ENCODE data around the gene KPNA4. TPM values are rescaled to one million over a fixed set of nuclear protein-coding genes. Genes with fewer than 3 reads are reported as not detected.

Gene KPNA4
- total RNA-seq, 2 donors from 2014 or later = 39.9 to 69.2 TPM

DNA sequence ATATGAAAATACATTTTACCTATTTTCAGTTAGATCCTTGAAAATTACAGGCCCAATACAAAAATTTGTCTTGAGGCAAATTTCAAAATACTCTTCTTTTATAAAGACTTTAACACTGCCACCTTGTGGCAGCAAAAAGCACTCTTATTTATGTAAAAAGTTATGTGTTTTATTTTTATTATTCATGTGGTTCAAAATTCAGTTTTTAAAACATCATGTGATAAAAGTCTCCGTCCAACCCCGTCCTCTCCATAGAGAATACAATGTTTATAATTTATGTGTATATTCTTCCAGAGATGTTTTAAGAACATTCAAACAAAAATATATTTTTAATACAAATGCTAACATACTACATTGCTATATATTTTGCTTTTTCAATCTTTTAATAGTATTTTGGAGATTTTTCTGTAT, 78.9 kb downstream of the KPNA4 start:
- Mint-ChIP-seq H3K27ac (no peak overlapping the region), H3K4me3 (no peak overlapping the region), H3K27me3 (peaks cover 3% of the 10 kb centered on the region), H3K4me1 (no peaks in the 10 kb centered on the region), H3K36me3 (ENCODE audit: low read depth) (no peaks in the 10 kb centered on the region), H3K9me3 (no peaks in the 10 kb centered on the region)
- no peak for ATAC-seq (replicated peaks)

DNA sequence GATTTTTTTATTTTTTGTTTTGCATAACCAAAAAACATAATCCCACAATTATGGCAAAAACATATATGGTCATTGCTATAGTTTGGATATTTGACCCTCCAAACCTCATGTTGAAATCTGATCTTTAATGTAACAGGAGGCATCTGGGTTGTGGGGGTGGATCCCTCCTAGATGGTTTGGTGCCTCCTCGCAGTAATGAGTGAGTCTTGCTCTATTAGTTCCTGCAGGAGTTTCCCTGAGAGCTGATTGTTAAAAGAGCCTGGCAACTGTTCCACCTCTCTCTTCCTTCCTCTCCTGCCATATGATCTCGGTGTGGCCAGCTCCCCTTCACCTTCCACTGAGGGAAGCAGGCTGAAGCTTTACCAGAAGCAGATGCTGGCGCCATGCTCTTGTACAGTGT, 82.6 kb downstream of the KPNA4 start:
- H3K36me3 Mint-ChIP-seq (ENCODE audit: low read depth) = no peaks in the 10 kb centered on the region
- H3K27ac Mint-ChIP-seq = no peak overlapping the region
- no peaks in the 10 kb centered on the region for H3K9me3 Mint-ChIP-seq
- no peak overlapping the region for H3K4me3 Mint-ChIP-seq
- H3K27me3 Mint-ChIP-seq = peaks cover 6% of the 10 kb centered on the region
- no peaks in the 10 kb centered on the region for H3K4me1 Mint-ChIP-seq
- ATAC-seq (replicated peaks) = no peak

DNA sequence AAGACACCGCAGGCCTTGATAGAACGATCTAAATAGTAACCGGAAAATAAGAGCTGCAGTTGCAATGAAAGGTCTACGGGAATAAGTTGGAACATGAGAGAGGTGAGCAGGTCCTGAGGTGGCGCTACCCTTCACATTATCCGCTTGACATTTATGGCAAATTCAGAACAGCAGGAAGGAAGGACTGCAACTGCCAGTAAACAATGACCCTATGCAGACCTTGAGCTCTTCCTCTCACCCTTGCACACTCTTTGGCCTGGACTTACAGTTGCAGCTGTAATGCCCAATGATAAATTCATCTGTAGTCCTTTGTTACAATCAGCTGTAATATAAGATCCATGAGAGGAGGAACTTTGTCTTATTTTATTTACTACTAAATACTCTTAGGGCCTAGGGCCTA, 83.5 kb downstream of the KPNA4 start:
- Mint-ChIP-seq H3K4me3 (no peak overlapping the region), H3K36me3 (ENCODE audit: low read depth) (no peaks in the 10 kb centered on the region), H3K27me3 (peaks cover 6% of the 10 kb centered on the region), H3K27ac (no peak overlapping the region), H3K4me1 (no peaks in the 10 kb centered on the region), H3K9me3 (no peaks in the 10 kb centered on the region)
- ATAC-seq (replicated peaks) = no peak

DNA sequence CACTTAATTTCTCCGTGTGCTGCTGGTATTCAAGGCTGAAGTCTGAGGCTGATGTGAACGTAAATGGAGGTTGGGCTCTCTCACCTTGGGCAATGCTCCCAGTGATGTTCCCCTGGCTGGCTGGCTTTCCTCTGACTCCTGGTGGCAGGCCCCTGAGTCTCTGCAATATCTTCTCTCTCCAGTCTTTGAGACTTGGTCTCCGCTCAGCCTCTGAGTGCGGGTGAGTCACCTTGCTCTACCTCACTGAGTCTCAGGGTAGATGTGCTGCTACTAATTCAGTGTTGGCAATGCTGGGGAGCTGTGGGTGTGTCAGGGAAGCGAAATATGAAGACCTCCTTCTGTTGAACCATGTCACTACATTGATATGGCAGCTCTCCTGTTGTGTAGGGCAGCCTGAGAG, 84.4 kb downstream of the KPNA4 start:
- Mint-ChIP-seq H3K27ac (no peak overlapping the region), H3K36me3 (ENCODE audit: low read depth) (no peaks in the 10 kb centered on the region), H3K4me1 (no peaks in the 10 kb centered on the region), H3K27me3 (peaks cover 8% of the 10 kb centered on the region), H3K9me3 (no peaks in the 10 kb centered on the region), H3K4me3 (no peak overlapping the region)
- no peak for ATAC-seq (replicated peaks)

GRCh38 chr3:160479376-160479775, 86.0 kb downstream of the KPNA4 start:
- H3K4me1 Mint-ChIP-seq = no peaks in the 10 kb centered on the region
- H3K36me3 Mint-ChIP-seq (ENCODE audit: low read depth) = no peaks in the 10 kb centered on the region
- peaks cover 11% of the 10 kb centered on the region for H3K27me3 Mint-ChIP-seq
- H3K27ac Mint-ChIP-seq = no peak overlapping the region
- ATAC-seq (replicated peaks) = no peak
- H3K9me3 Mint-ChIP-seq = no peaks in the 10 kb centered on the region
- no peak overlapping the region for H3K4me3 Mint-ChIP-seq

DNA sequence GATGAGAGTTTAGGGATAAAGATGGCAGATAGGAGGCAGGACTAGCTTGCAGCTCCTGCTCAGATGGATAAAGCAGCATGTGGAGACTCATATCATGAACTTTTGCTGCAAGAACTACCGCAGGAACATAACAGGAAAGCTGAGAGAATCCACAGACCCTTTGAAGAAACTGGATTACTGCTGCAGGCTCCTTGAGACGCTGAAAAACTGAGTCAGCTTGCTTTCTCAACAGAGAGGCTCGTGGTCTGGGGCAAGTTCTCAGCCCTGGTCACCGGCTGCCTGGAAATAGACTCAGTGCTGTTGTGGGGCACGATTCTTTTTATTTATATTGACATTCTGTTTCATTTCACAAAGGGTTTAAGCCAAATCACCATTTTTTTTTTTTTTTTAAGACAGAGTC, 87.0 kb downstream of the KPNA4 start:
- Mint-ChIP-seq H3K9me3 (no peaks in the 10 kb centered on the region), H3K27me3 (peaks cover 11% of the 10 kb centered on the region), H3K36me3 (ENCODE audit: low read depth) (no peaks in the 10 kb centered on the region), H3K4me3 (no peak overlapping the region), H3K4me1 (no peaks in the 10 kb centered on the region), H3K27ac (no peak overlapping the region)
- ATAC-seq (replicated peaks) = no peak

- peaks cover 11% of the 10 kb centered on the region for H3K27me3 Mint-ChIP-seq
- ATAC-seq (replicated peaks) = no peak
- no peaks in the 10 kb centered on the region for H3K4me1 Mint-ChIP-seq
- H3K9me3 Mint-ChIP-seq = no peaks in the 10 kb centered on the region
- H3K27ac Mint-ChIP-seq = no peak overlapping the region
- H3K36me3 Mint-ChIP-seq (ENCODE audit: low read depth) = no peaks in the 10 kb centered on the region
- no peak overlapping the region for H3K4me3 Mint-ChIP-seq
These were observed 87.6 kb downstream of the KPNA4 start for GRCh38 chr3:160477750-160478149.

GRCh38 chr3:160475884-160476283, 89.5 kb downstream of the KPNA4 start:
- Mint-ChIP-seq H3K4me3 (no peak overlapping the region), H3K4me1 (no peaks in the 10 kb centered on the region), H3K9me3 (no peaks in the 10 kb centered on the region), H3K27ac (no peak overlapping the region), H3K27me3 (peaks cover 11% of the 10 kb centered on the region), H3K36me3 (ENCODE audit: low read depth) (no peaks in the 10 kb centered on the region)
- no peak for ATAC-seq (replicated peaks)

- no peak for ATAC-seq (replicated peaks)
- Mint-ChIP-seq H3K36me3 (ENCODE audit: low read depth) (no peaks in the 10 kb centered on the region), H3K4me3 (no peak overlapping the region), H3K27me3 (peaks cover 10% of the 10 kb centered on the region), H3K4me1 (no peaks in the 10 kb centered on the region), H3K27ac (no peak overlapping the region), H3K9me3 (no peaks in the 10 kb centered on the region)
These were observed 90.2 kb downstream of the KPNA4 start for GRCh38 chr3:160475153-160475552.

DNA sequence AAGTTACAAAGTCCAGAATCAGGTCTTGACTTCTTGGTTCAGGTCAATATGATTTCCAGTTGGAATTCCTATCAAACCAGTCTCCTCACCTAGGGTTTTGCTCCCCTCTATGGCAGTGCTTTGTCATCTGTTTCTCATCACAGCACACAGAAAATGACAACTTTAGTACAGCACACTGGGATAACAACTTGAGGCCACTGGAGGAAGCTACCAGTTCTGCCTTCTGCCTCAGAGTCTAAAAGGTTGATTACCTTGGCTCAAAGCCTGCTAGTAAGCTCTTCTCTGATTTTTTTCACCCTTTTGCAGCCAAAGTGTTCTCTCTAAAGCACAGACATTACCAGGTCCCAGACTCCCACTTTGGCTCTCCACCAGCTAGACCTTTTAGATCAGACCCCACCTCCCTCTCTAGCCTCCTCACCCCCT, 90.9 kb downstream of the KPNA4 start:
- no peak overlapping the region for H3K4me3 Mint-ChIP-seq
- ATAC-seq (replicated peaks) = no peak
- no peaks in the 10 kb centered on the region for H3K36me3 Mint-ChIP-seq (ENCODE audit: low read depth)

GRCh38 chr3:160473978-160474377, 91.4 kb downstream of the KPNA4 start:
- H3K4me1 Mint-ChIP-seq = no peaks in the 10 kb centered on the region
- no peak for ATAC-seq (replicated peaks)
- H3K27me3 Mint-ChIP-seq = peaks cover 16% of the 10 kb centered on the region
- H3K36me3 Mint-ChIP-seq (ENCODE audit: low read depth) = no peaks in the 10 kb centered on the region
- H3K9me3 Mint-ChIP-seq = peaks cover 6% of the 10 kb centered on the region
- no peak overlapping the region for H3K27ac Mint-ChIP-seq
- no peak overlapping the region for H3K4me3 Mint-ChIP-seq

More for the DNA sequence above, 90.9 kb downstream of the KPNA4 start:
- no peak overlapping the region for H3K27ac Mint-ChIP-seq
- H3K27me3 Mint-ChIP-seq = peaks cover 12% of the 10 kb centered on the region
- peaks cover 4% of the 10 kb centered on the region for H3K9me3 Mint-ChIP-seq
- H3K4me1 Mint-ChIP-seq = no peaks in the 10 kb centered on the region

GRCh38 chr3:160473221-160473620, 92.2 kb downstream of the KPNA4 start:
- no peak for ATAC-seq (replicated peaks)
- H3K9me3 Mint-ChIP-seq = peaks cover 8% of the 10 kb centered on the region
- no peaks in the 10 kb centered on the region for H3K36me3 Mint-ChIP-seq (ENCODE audit: low read depth)
- no peaks in the 10 kb centered on the region for H3K4me1 Mint-ChIP-seq
- H3K27me3 Mint-ChIP-seq = peaks cover 19% of the 10 kb centered on the region
- H3K27ac Mint-ChIP-seq = no peak overlapping the region
- H3K4me3 Mint-ChIP-seq = no peak overlapping the region

DNA sequence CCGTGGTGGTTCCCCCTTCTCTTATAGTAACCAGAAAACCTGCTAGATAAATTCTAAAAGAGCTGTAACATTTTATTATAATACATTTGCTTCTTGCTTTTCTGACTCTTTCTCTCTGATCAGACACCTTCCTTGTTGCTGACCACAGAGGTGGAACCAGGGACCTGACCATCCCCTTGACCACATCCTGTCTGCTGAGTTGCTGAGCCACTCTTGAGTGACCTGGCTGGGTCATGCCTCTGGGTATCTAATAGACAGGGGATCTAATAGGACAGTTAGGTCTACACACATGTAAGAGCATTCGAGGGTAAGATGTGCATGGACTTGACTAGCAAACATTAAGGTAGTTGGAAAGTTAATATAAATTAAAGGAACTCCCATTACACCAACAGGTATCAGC, 93.0 kb downstream of the KPNA4 start:
- H3K9me3 Mint-ChIP-seq = peaks cover 8% of the 10 kb centered on the region
- ATAC-seq (replicated peaks) = no peak
- no peak overlapping the region for H3K27ac Mint-ChIP-seq
- H3K4me1 Mint-ChIP-seq = no peaks in the 10 kb centered on the region
- H3K4me3 Mint-ChIP-seq = no peak overlapping the region
- peaks cover 19% of the 10 kb centered on the region for H3K27me3 Mint-ChIP-seq
- no peaks in the 10 kb centered on the region for H3K36me3 Mint-ChIP-seq (ENCODE audit: low read depth)

DNA sequence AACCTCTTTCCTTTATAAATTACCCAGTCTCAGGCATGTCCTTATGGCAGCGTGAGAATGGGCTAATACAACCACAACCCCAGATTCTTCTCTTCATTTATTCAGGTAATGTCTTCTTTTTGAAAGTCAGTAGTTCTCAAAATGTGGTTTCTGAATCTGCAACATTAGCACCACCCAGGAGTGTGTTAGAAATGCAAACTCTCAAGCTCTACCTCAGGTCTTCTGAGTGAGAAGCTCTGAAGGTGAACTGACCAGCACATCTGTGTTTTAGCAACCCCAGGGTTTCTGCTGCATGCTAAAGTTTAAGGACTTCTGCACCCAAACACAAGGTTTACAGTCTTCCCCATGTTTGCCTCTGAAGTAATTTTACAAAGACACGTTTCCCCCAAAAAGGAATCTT, 93.5 kb downstream of the KPNA4 start:
- no peak for ATAC-seq (replicated peaks)
- Mint-ChIP-seq H3K27ac (no peak overlapping the region), H3K4me3 (no peak overlapping the region), H3K4me1 (no peaks in the 10 kb centered on the region), H3K27me3 (peaks cover 19% of the 10 kb centered on the region), H3K36me3 (ENCODE audit: low read depth) (no peaks in the 10 kb centered on the region), H3K9me3 (peaks cover 8% of the 10 kb centered on the region)

DNA sequence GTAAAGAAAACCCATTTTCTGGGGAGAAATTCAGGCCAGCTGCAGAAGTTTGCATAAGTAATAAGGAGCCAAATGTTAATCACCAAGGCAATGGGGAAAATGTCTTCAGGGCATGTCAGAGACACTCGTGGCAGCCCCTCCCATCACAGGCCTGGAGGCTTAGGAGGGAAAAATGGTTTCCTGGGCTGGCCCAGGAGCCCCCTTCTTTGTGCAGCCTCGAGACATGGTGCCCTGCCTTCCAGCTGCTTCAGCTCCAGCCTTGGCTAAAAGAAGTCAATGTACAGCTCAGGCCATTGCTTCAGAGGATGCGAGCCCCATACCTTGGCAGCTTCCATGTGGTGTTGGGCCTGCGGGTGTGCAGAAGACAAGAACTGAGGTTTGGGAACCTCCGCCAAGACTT, 95.2 kb downstream of the KPNA4 start:
- ATAC-seq (replicated peaks) = no peak
- Mint-ChIP-seq H3K4me1 (no peaks in the 10 kb centered on the region), H3K4me3 (no peak overlapping the region), H3K27me3 (peaks cover 16% of the 10 kb centered on the region), H3K9me3 (peaks cover 8% of the 10 kb centered on the region), H3K36me3 (ENCODE audit: low read depth) (no peaks in the 10 kb centered on the region), H3K27ac (no peak overlapping the region)

- Mint-ChIP-seq H3K27ac (no peak overlapping the region), H3K4me3 (no peak overlapping the region), H3K36me3 (ENCODE audit: low read depth) (no peaks in the 10 kb centered on the region), H3K4me1 (no peaks in the 10 kb centered on the region), H3K27me3 (peaks cover 26% of the 10 kb centered on the region), H3K9me3 (peaks cover 8% of the 10 kb centered on the region)
- no peak for ATAC-seq (replicated peaks)
These were observed 100.4 kb downstream of the KPNA4 start for GRCh38 chr3:160464971-160465370.

Measured in activated T-helper 17 cell treated with anti-CD3 and anti-CD28 coated beads, Interleukin-2, amount 50 U/mL, for 72 hours (primary cell).